ENCODE measurements around the gene ADCY1.

GRCh38 chr7:45625714-45626440 is 51.7 kb downstream of the ADCY1 start:
- TF ChIP-seq YY1 (IDR thresholded peaks at IDR 0.05; ENCODE audit: insufficient read depth, insufficient read length) (no peak), ZNF274 (IDR thresholded peaks at IDR 0.05; ENCODE audit: low read depth, low read length) (no peak)

Data from NT2/D1 (cell line).